Calu3 (cell line): ENCODE results near the gene OTX2. TPM values are rescaled to one million over a fixed set of nuclear protein-coding genes. Genes with fewer than 3 reads are reported as not detected.

Experiments used
- BruUV-seq: library from RNA; stranded (reverse); fragments of 400-500 nt; replicated peaks from 2 replicates; lab custom pipeline; 2021; lab: Mats Ljungman, UMichigan
- CTCF ChIA-PET: fragments of 300-600 bp; sonication (Branson Sonifier 250); formaldehyde crosslinking; loops from one replicate; lab custom pipeline; 2022; ENCODE audit warnings: antibody characterized with exemption; lab: Charles Lee
- DNase-seq: peaks from one replicate; pipeline ENCODE4 v3.0.0; 2022
- H3K27ac Mint-ChIP-seq: one replicate; pipeline ENCODE4 v1.8.0; 2022; ENCODE audit warnings: mixed read lengths; ENCODE audit not compliant: unreplicated experiment
- H3K27me3 Mint-ChIP-seq: one replicate; pipeline ENCODE4 v1.8.0; 2022; ENCODE audit warnings: mixed read lengths; ENCODE audit not compliant: unreplicated experiment
- H3K36me3 Mint-ChIP-seq: one replicate; pipeline ENCODE4 v1.8.0; 2022; ENCODE audit warnings: mild to moderate bottlenecking, moderate library complexity, mixed read lengths; ENCODE audit not compliant: insufficient read depth, unreplicated experiment
- H3K4me1 Mint-ChIP-seq: one replicate; pipeline ENCODE4 v1.8.0; 2022; ENCODE audit warnings: mild to moderate bottlenecking, low read depth, mixed read lengths; ENCODE audit not compliant: unreplicated experiment
- H3K4me3 Mint-ChIP-seq: one replicate; pipeline ENCODE4 v1.8.0; 2022; ENCODE audit warnings: mild to moderate bottlenecking, low read depth, moderate library complexity, mixed read lengths; ENCODE audit not compliant: unreplicated experiment
- H3K9me3 Mint-ChIP-seq: one replicate; pipeline ENCODE4 v1.8.0; 2022; ENCODE audit warnings: low read depth, mixed read lengths; ENCODE audit not compliant: unreplicated experiment
- CTCF ChIP-seq: fragments of 200-600 bp; IDR thresholded peaks from one replicate; pipeline ENCODE4 v1.8.0; 2022; ENCODE audit warnings: antibody characterized with exemption; ENCODE audit not compliant: unreplicated experiment
- intact Hi-C: fragments of 100-400 bp; cut with micrococcal nuclease; formaldehyde crosslinking; loops from one replicate; pipeline ENCODE4 v1.10.0; 2022; ENCODE audit not compliant: unreplicated experiment
- total RNA-seq: library from RNA; stranded (reverse); gene quantifications from 2 replicates; pipeline ENCODE4 v1.2.3, GENCODE V29; 2022

Gene OTX2
- total RNA-seq, 1 experiment from 2014 or later: not detected

GRCh38 chr14:56805992-56806727, 4.1 kb downstream of the OTX2 start:
- Mint-ChIP-seq H3K36me3 (no peaks in the 10 kb centered on the region), H3K9me3 (no peaks in the 10 kb centered on the region), H3K27me3 (peaks cover 84% of the 10 kb centered on the region), H3K4me1 (no peaks in the 10 kb centered on the region), H3K4me3 (no peak overlapping the region), H3K27ac (no peak overlapping the region)
- no peak for DNase-seq
- CTCF ChIA-PET: no interaction called here
- intact Hi-C loops: no loop called here
- no TSS peak for BruUV-seq
- TF ChIP-seq CTCF: no peak

DNA sequence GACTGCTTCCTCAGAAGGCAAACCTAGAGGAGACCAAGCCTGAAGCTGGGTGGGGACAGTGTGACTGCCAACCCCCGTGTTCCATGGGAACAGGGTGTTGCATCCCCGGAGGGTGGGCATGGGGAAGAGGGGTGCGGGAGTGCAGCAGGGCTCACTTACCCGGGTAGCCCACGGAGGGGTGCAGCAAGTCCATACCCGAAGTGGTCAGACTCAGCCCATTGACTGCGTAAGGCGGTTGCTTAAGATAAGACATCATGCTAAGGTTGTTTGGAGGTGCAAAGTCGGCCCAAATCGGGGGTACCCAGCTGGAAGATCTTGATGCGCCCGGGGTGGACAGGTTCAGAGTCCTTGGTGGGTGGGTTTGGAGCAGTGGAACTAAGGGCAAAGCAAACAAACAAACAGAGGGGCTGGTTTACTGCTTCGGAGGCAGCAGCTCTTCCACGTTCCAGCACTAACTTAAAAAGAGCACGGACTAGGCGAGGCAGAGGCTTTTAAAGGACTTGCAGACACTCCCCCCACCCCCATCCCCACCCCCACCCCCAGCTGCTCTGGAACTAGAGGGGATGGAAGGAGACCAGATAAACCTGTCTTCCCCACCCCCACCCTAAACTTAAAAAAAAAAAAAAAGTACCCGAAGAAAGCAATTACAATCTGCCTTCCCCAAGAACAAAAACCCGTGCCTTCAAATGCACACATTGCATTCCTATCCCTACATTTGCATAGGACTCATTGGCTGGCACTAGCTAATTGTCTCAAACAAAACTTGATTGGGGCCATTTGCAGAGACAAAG, 4.9 kb downstream of the OTX2 start:
- Mint-ChIP-seq H3K27ac (no peak overlapping the region), H3K27me3 (peaks cover 84% of the 10 kb centered on the region), H3K36me3 (no peaks in the 10 kb centered on the region), H3K4me1 (no peaks in the 10 kb centered on the region), H3K4me3 (no peak overlapping the region), H3K9me3 (no peaks in the 10 kb centered on the region)
- intact Hi-C loops: no loop called here
- no TSS peak for BruUV-seq
- CTCF ChIA-PET: interaction anchor here (0.7 to 0.8 kb wide), 2 partner anchors 73 to 1182 kb away, joined by 3 to 5 read pairs; no protein-coding TSS in a partner anchor
- TF ChIP-seq CTCF: no peak
- no peak for DNase-seq

DNA sequence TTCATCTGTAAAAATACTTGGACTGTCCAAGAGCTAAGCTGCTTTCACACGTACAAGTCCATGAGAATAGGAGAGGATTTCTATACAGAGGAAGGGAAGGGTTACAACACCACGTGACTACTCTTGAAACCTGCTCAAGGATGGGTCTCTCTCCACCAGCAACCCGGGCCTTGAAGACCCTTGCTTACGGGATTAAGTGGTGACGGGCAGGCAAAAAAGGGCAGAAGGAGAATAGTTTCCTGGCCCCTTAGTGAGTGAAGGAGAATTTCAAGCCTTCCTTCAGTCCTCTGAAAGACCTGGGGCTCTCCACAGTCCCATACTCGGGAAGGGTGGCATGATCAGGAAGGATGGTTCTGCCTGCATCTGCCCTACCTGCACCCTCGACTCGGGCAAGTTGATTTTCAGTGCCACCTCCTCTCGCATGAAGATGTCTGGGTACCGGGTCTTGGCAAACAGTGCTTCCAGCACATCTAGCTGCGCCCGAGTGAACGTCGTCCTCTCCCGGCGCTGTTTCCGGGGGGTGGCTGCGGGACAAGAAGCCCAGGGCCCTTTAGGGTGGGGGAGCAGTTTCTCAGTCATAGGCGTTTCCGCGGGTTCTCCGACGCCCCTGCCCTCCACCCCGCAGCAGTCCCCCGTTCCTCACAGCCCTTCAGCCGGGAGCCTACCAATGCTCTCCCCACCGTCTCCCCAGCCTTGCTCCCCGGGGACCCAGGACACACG, 6.3 kb downstream of the OTX2 start:
- intact Hi-C loops: no loop called here
- H3K4me3 Mint-ChIP-seq: no peak overlapping the region
- BruUV-seq: no TSS peak
- no peaks in the 10 kb centered on the region for H3K9me3 Mint-ChIP-seq
- H3K27ac Mint-ChIP-seq: no peak overlapping the region
- H3K4me1 Mint-ChIP-seq: no peaks in the 10 kb centered on the region
- H3K36me3 Mint-ChIP-seq: no peaks in the 10 kb centered on the region
- CTCF ChIA-PET: interaction anchor here (0.5 kb wide), 1 partner anchor 43 kb away, joined by 4 read pairs; no protein-coding TSS in a partner anchor
- TF ChIP-seq CTCF: no peak
- H3K27me3 Mint-ChIP-seq: peaks cover 90% of the 10 kb centered on the region
- no peak for DNase-seq

DNA sequence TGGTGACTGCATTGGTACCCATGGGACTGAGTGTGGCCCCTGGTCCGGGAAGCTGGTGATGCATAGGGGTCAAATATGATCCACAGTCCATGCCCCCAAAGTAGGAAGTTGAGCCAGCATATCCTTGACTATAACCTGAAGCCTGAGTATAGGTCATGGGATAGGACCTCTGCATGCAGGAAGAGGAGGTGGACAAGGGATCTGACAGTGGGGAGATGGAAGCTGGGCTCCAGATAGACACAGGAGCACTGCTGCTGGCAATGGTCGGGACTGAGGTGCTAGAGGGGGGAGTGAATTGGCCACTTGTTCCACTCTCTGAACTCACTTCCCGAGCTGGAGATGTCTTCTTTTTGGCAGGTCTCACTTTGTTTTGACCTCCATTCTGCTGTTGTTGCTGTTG, 8.4 kb downstream of the OTX2 start:
- Mint-ChIP-seq H3K27me3 (peaks cover 81% of the 10 kb centered on the region), H3K4me1 (no peaks in the 10 kb centered on the region), H3K36me3 (no peaks in the 10 kb centered on the region)

More for the DNA sequence above, 8.4 kb downstream of the OTX2 start:
- intact Hi-C loops: no loop called here
- Mint-ChIP-seq H3K4me3 (no peak overlapping the region), H3K27ac (no peak overlapping the region), H3K9me3 (no peaks in the 10 kb centered on the region)
- no peak for DNase-seq
- TF ChIP-seq CTCF: no peak
- CTCF ChIA-PET: no interaction called here
- BruUV-seq: no TSS peak
